Measurements from ENCODE around the gene WDFY4.

WDFY4 gene

GRCh38 chr10:48778193-48778857, 93.7 kb downstream of the WDFY4 start:
- no peak for DNase-seq (ENCODE audit: low read depth)
- H3K4me3 ChIP-seq (ENCODE audit: low read depth, low read length): no peak overlapping the region
- TF ChIP-seq CTCF (IDR thresholded peaks at IDR 0.05; ENCODE audit: control insufficient read depth, extremely low read depth, insufficient read depth): no peak

GRCh38 chr10:48779077-48779476, 94.4 kb downstream of the WDFY4 start:
- TF ChIP-seq CTCF (IDR thresholded peaks at IDR 0.05; ENCODE audit: control insufficient read depth, extremely low read depth, insufficient read depth): no peak
- H3K4me3 ChIP-seq (ENCODE audit: low read depth, low read length): no peak overlapping the region
- no peak for DNase-seq (ENCODE audit: low read depth)

GRCh38 chr10:48779546-48780152, 95.0 kb downstream of the WDFY4 start:
- H3K4me3 ChIP-seq (ENCODE audit: low read depth, low read length): no peak overlapping the region
- DNase-seq (ENCODE audit: low read depth): no peak
- TF ChIP-seq CTCF (IDR thresholded peaks at IDR 0.05; ENCODE audit: control insufficient read depth, extremely low read depth, insufficient read depth): no peak

GRCh38 chr10:48780341-48780740, 95.7 kb downstream of the WDFY4 start:
- no peak overlapping the region for H3K4me3 ChIP-seq (ENCODE audit: low read depth, low read length)
- no peak for DNase-seq (ENCODE audit: low read depth)
- no peak for TF ChIP-seq CTCF (IDR thresholded peaks at IDR 0.05; ENCODE audit: control insufficient read depth, extremely low read depth, insufficient read depth)

GRCh38 chr10:48782386-48782785, 97.7 kb downstream of the WDFY4 start:
- H3K4me3 ChIP-seq (ENCODE audit: low read depth, low read length): no peak overlapping the region
- no peak for TF ChIP-seq CTCF (IDR thresholded peaks at IDR 0.05; ENCODE audit: control insufficient read depth, extremely low read depth, insufficient read depth)
- DNase-seq (ENCODE audit: low read depth): peak; percentile 11

GRCh38 chr10:48784031-48784430, 99.4 kb downstream of the WDFY4 start:
- no peak for DNase-seq (ENCODE audit: low read depth)
- no peak for TF ChIP-seq CTCF (IDR thresholded peaks at IDR 0.05; ENCODE audit: control insufficient read depth, extremely low read depth, insufficient read depth)
- H3K4me3 ChIP-seq (ENCODE audit: low read depth, low read length): no peak overlapping the region

GRCh38 chr10:48785796-48786195, 101.1 kb downstream of the WDFY4 start:
- no peak for DNase-seq (ENCODE audit: low read depth)
- H3K4me3 ChIP-seq (ENCODE audit: low read depth, low read length): no peak overlapping the region
- no peak for TF ChIP-seq CTCF (IDR thresholded peaks at IDR 0.05; ENCODE audit: control insufficient read depth, extremely low read depth, insufficient read depth)

Measured in LNCaP clone FGC (cell line).